GM19452 (cell line): ENCODE measurements around the gene NUDT10.
"Not testable (repeated sequence)": the region's sequence is repeated elsewhere in the genome, so short reads cannot be mapped to it uniquely, and the experiment has no call there.

ENCODE experiments used
- ATAC-seq: cut with Tn5 transposase; IDR thresholded peaks from one replicate; pipeline ENCODE4 v1.9.1; 2021; ENCODE audit not compliant: unreplicated experiment

NUDT10 gene

DNA sequence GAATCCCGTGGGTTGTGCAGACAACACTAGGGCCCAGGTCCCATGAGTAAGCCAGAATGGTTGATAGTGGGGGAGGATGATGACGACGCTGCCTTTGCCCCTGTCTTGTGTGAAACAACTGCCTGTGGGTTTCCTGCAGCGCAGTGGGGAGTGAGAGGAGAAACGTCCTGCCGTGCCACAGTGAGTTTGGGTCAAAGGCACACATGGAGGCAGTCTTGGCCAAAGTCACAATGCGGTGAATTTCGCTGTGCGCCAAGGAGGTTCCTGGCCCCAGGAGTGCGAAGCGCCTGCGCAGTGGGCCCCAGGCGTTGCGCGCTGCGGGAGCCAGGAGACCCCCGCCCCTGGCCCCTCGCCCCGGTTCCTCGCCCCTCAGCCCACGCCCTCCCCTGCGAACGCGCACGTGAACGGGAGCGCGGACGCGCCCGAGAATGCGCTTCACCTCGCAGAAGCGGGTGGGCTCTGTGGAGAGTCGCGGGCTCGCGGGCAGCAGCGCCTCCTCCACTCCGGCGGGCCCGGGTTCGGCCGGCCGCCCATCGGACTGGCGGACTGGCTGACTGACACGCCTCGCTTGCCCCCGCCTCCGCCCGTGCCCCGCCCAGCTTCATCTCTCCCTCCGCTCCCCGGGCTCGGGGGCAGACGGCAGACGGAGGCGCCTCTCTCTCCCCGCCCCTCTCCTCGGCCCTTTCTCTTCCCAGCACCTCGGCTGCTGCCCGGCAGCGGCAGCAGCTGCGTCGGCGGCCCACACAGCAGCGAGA, at the start of gene NUDT10:
Gene NUDT10 (plus strand): TSS at position 635 of the 755 bp plus-strand sequence. CDS start 144 bp downstream, outside the sequence.
- no peak for ATAC-seq

DNA sequence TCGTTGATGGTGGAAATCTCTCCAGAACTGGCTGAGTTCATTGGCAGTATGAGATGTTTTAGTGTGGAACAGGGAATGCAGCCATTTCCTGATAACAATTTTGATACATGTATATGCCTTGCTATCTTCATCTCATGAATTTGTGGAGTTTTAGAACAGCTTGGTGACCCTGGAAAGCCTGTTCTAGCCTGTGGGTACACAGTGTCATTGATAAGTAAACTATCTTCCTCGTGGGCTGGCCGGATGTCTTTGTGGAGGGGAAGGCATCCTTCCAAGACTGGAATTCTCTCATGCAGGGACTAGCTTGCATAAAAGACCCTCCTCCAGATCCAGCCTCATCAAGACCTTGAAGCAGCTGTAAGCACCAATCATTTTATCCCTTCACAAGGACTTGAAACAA, 40.2 kb upstream of the NUDT10 start:
- ATAC-seq: no peak

DNA sequence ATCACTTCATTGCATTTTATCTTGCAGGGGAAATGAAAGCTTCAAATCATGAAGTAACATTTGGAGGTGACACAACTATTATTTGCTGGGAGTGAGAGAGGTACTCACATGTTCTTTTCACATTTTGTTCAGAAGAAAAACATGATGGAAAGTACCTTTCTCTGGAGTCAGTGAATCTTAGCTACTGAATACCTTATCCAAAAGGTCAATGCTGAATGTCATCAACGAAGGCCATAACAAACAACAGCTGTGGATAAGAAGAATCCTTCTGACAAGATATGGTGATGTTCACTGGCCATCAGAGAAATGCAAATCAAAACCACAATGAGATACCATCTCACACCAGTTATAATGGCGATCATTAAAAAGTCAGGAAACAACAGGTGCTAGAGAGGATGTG, 36.5 kb upstream of the NUDT10 start:
- no peak for ATAC-seq

DNA sequence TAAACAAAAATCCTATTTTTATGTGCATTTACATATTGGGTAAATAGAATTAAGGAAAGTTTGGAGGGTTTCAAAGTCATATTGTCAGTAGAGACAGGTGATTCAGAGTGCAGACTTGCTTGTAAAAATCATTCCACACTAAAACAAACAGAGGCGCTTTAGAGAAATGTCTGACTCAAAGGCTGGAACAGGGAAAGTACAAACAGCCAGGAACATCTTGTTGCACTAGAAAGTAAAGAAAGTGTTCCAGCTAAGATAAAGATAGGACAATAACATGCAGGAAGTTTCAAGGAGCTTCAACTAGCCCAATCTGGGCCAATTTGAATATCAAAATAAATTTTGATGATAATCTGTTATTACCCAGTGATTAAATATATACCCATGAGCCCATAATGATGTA, 16.4 kb upstream of the NUDT10 start:
- ATAC-seq: no peak

DNA sequence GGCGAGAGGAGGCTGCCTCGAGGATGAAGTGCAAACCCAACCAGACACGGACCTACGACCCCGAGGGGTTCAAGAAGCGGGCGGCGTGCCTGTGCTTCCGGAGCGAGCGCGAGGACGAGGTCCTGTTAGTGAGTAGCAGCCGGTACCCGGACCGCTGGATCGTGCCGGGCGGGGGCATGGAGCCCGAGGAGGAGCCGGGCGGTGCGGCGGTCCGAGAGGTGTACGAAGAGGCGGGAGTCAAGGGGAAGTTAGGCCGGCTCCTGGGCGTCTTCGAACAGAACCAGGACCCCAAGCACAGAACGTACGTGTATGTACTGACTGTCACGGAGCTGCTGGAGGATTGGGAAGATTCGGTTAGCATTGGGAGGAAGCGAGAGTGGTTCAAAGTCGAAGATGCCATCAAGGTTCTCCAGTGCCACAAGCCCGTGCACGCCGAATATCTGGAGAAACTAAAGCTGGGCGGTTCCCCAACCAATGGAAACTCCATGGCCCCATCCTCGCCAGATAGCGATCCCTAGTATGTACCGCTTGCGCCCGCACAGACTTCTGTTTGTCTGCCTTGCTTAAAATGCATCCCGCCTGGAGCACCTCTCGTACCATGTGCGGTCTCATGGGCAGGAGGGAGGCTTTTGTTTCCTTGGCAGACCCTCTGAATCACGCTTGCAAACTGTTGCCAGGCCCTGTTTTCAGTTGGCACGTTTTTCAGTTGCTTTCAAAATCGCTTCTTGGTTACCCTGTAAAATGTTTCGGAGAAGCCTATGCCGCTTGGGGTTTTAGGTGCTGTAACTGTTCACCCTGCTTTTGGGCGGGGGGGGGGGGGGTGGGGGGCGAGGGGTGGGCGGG, 542 bp downstream of the NUDT10 start:
- ATAC-seq: not testable (repeated sequence)

DNA sequence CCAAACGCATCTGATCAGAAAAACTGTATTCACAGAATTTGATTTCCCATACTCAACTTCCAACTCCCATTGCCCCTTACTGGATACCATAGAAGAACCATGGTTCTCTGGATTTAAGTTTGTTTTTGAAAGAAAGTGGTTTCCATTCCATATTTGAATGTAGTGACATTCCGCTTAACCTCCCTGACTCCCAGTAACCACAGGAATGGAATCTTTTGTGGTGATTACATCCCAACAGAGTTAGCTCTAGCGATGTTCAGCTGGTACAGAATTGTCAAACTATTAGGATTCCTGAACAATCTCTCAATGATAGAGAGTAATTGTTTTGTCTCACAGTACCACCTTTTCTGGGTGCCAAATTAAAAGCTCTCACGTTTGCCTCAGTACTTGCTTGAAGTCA, 1.7 kb downstream of the NUDT10 start:
- ATAC-seq: no peak

DNA sequence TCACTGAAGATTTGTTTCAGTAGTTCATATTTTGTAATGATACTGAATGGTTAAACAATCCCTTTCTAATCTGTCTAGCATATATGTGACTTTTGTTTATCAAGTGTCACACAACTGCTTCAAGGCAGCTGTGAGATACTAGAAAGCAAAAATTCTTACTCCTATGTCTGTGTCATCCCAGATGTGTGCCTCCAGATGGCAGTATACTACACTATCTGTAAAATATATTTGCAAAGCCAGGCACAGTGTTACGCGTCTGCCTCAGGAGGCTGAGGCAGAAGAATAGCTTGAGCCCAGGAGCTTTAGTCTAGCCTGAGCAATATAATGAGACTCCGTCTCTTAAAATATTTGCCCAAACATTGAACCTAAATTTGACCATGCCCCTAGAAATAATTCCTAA, 4.0 kb downstream of the NUDT10 start:
- ATAC-seq: no peak

DNA sequence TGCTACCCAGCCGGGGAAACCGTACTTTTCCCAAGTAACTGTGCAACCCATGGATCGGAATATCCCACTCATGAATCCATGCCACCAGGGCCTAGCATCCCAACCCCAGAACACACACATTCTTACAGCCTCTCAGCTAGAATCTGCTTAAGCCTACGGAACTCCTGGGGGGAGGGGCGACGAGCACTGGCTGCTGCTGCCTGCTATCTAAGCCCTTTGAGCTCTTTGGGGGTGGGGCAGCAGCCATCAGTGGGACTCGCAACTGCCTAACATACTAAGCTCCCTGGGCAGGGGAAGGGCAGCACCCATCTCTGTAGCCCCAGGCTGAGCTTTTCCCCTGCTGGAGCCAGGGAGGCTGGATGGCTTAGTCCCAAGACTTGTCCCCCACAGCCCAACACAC, 28.6 kb downstream of the NUDT10 start:
- no peak for ATAC-seq

DNA sequence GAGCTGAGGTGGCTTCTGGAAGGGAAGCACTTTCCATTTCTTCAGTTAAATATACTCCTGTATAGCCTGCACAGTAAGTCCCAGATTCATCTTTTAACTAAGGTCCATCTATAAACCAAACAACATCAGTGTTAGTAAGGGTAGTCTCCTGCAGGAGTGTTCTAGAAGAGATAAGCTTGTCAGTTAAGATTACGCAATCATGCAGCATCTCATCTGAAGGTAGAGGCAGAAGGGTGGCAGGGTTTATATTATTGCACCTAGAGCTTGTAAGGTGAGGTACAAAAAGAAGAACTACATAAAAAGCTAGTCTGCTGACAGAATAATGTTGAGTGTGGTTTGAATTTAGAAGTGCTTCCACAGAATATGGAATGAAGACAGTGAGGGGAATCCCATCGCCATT, 44.0 kb downstream of the NUDT10 start:
- no peak for ATAC-seq
